Activated T-cell treated with anti-CD3 and anti-CD28 coated beads, Interleukin-2, amount 50 U/mL, for 72 hours (primary cell): ENCODE data around the gene LYRM7. TPM values are rescaled to one million over a fixed set of nuclear protein-coding genes. Genes with fewer than 3 reads are reported as not detected.
A peak's percentile ranks its signal among the peaks of the same experiment; 100 is the strongest.

Experiments used
- ATAC-seq, 2 donors: fragments of 150-1000 bp; cut with Tn5 transposase; replicated peaks in 1 of 2; 2 replicates each; pipeline ENCODE4 v1.10.0; 2021; ENCODE audit warnings: moderate library complexity in 2 of 2, mild to moderate bottlenecking in 1 of 2
- DNase-seq, 2 donors: peaks; one replicate each; pipeline ENCODE4 v3.0.0; 2021 to 2022; ENCODE audit warnings: mixed read lengths in 1 of 2
- H3K27ac Mint-ChIP-seq: one replicate; pipeline ENCODE4 v1.8.0; 2022; ENCODE audit warnings: mild to moderate bottlenecking, moderate library complexity, mixed read lengths
- H3K27me3 Mint-ChIP-seq: one replicate; pipeline ENCODE4 v1.8.0; 2022; ENCODE audit warnings: low read depth, mixed read lengths
- H3K36me3 Mint-ChIP-seq, 2 donors: one replicate each; pipeline ENCODE4 v1.8.0; 2022; ENCODE audit warnings: mixed read lengths in 2 of 2, mild to moderate bottlenecking in 1 of 2; ENCODE audit not compliant: insufficient read depth in 2 of 2
- H3K4me1 Mint-ChIP-seq: one replicate; pipeline ENCODE4 v1.8.0; 2022; ENCODE audit warnings: low read depth, mixed read lengths
- H3K4me3 Mint-ChIP-seq, 2 donors: one replicate each; pipeline ENCODE4 v1.8.0; 2022; ENCODE audit warnings: mild to moderate bottlenecking in 2 of 2, mixed read lengths in 2 of 2, moderate library complexity in 2 of 2
- H3K9me3 Mint-ChIP-seq, 2 donors: one replicate each; pipeline ENCODE4 v1.8.0; 2022; ENCODE audit warnings: mixed read lengths in 2 of 2
- total RNA-seq, 2 donors: library from RNA; stranded (reverse); gene quantifications; one replicate each; pipeline ENCODE4 v1.2.3, GENCODE V29; 2022

Gene LYRM7
- total RNA-seq, 2 donors from 2014 or later = 12.4 to 16.0 TPM

DNA sequence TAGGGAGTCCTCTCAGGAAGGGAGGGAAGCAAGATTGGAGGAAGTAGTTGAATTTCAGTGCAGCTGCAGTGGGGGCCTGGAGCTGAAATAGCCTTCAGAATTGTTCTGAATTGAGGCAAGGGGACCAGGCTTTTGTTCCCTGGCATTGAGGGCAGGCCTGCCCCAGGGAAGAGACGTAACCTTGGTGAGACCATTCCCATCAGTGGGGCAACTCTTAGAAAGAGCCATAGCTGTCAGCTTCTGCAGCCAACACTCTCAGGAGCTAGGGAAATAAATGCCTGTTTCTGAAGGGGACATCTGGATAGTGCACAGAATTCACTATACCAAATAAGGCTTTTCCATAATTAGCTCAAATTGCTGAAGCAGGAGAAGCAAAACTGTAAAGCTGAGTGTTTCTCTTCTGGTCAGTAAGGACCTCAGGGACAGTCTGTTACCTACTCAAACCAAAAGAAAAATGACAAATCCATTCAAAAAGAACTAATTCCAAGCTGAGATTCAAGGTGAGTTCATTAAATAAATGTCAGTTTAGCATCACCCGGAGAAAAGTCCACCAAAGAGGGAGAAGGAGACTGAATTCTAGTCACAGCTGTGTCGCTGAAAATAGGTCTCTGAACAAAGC lies 44.0 kb downstream of the LYRM7 start:
- Mint-ChIP-seq H3K27ac (no peak overlapping the region), H3K27me3 (no peaks in the 10 kb centered on the region), H3K4me3 (no peak overlapping the region), H3K9me3 (no peaks in the 10 kb centered on the region), H3K36me3 (no peaks in the 10 kb centered on the region), H3K4me1 (peaks cover 52% of the 10 kb centered on the region)
- DNase-seq (no peak), ATAC-seq (no peak)

- no peaks in the 10 kb centered on the region for H3K27me3 Mint-ChIP-seq
- ATAC-seq (no peak), DNase-seq (no peak)
- no peaks in the 10 kb centered on the region for H3K9me3 Mint-ChIP-seq
- H3K4me1 Mint-ChIP-seq = peaks cover 28% of the 10 kb centered on the region
- no peak overlapping the region for H3K27ac Mint-ChIP-seq
- no peak overlapping the region for H3K4me3 Mint-ChIP-seq
- peaks cover 0 to 2% of the 10 kb centered on the region in 2 donors for H3K36me3 Mint-ChIP-seq
Observed at GRCh38 chr5:131217791-131218190, 47.0 kb downstream of the LYRM7 start.

- no peaks in the 10 kb centered on the region for H3K27me3 Mint-ChIP-seq
- no peak overlapping the region for H3K4me3 Mint-ChIP-seq
- DNase-seq (no peak), ATAC-seq (peak; percentile 45 to 63)
- H3K9me3 Mint-ChIP-seq = no peaks in the 10 kb centered on the region
- no peak overlapping the region for H3K27ac Mint-ChIP-seq
- peaks cover 27% of the 10 kb centered on the region for H3K4me1 Mint-ChIP-seq
- H3K36me3 Mint-ChIP-seq = peaks cover 0 to 2% of the 10 kb centered on the region in 2 donors
Observed at GRCh38 chr5:131218392-131218791, 47.6 kb downstream of the LYRM7 start.

GRCh38 chr5:131220566-131220965 lies 49.8 kb downstream of the LYRM7 start:
- ATAC-seq = no peak
- Mint-ChIP-seq H3K27ac (no peak overlapping the region), H3K9me3 (no peaks in the 10 kb centered on the region), H3K4me1 (peaks cover 21% of the 10 kb centered on the region), H3K4me3 (no peak overlapping the region), H3K27me3 (no peaks in the 10 kb centered on the region), H3K36me3 (peaks cover 0 to 2% of the 10 kb centered on the region in 2 donors)
- no peak for DNase-seq

DNA sequence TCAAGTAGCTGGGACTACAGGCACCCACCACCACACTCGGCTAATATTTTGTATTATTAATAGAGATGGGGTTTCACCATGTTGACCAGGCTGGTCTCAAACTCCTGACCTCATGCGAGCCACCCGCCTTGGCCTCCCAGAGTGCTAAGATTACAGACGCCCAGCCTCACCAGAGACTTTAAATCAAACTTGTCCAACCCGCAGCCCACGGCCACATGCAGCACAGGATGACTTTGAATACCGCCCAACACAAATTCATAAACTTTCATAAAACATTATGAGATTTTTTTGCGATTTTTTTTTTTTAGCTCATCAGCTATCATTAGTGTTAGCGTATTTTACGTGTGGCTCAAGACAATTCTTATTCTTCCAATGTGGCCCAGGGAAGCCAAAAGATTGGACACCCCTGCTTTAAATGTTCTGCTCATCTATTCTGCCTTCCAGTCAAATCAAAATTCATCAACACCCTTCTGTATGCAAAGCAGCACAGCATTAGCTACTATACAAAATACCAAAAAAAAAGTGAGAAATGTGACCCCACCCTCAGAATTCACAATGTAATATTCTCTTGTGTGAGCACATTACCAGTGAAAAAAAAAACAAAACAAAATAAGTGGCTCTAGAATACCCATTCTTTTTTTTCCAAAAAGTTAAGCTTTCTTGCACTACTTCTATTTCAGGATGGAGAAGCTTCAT lies 50.4 kb downstream of the LYRM7 start:
- Mint-ChIP-seq H3K27me3 (no peaks in the 10 kb centered on the region), H3K4me1 (peaks cover 21% of the 10 kb centered on the region), H3K9me3 (no peaks in the 10 kb centered on the region), H3K4me3 (no peak overlapping the region), H3K36me3 (peaks cover 0 to 2% of the 10 kb centered on the region in 2 donors), H3K27ac (no peak overlapping the region)
- DNase-seq = no peak
- no peak for ATAC-seq

GRCh38 chr5:131221888-131222287 lies 51.1 kb downstream of the LYRM7 start:
- H3K27ac Mint-ChIP-seq = no peak overlapping the region

GRCh38 chr5:131222731-131223130 lies 52.0 kb downstream of the LYRM7 start:
- peaks cover 17% of the 10 kb centered on the region for H3K4me1 Mint-ChIP-seq

More at GRCh38 chr5:131221888-131222287, 51.1 kb downstream of the LYRM7 start:
- ATAC-seq (no peak), DNase-seq (no peak)
- Mint-ChIP-seq H3K9me3 (no peaks in the 10 kb centered on the region), H3K4me3 (no peak overlapping the region), H3K27me3 (no peaks in the 10 kb centered on the region), H3K36me3 (peaks cover 0 to 2% of the 10 kb centered on the region in 2 donors), H3K4me1 (peaks cover 21% of the 10 kb centered on the region)

GRCh38 chr5:131223751-131224386 lies 53.1 kb downstream of the LYRM7 start:
- Mint-ChIP-seq H3K4me3 (no peak overlapping the region), H3K27me3 (no peaks in the 10 kb centered on the region), H3K9me3 (no peaks in the 10 kb centered on the region), H3K36me3 (peaks cover 0 to 2% of the 10 kb centered on the region in 2 donors), H3K27ac (no peak overlapping the region), H3K4me1 (peaks cover 9% of the 10 kb centered on the region)
- ATAC-seq = no peak
- DNase-seq = no peak

More at GRCh38 chr5:131222731-131223130, 52.0 kb downstream of the LYRM7 start:
- DNase-seq (no peak), ATAC-seq (no peak)
- H3K4me3 Mint-ChIP-seq = no peak overlapping the region
- no peaks in the 10 kb centered on the region for H3K27me3 Mint-ChIP-seq
- no peak overlapping the region for H3K27ac Mint-ChIP-seq
- H3K36me3 Mint-ChIP-seq = peaks cover 0 to 2% of the 10 kb centered on the region in 2 donors
- no peaks in the 10 kb centered on the region for H3K9me3 Mint-ChIP-seq

DNA sequence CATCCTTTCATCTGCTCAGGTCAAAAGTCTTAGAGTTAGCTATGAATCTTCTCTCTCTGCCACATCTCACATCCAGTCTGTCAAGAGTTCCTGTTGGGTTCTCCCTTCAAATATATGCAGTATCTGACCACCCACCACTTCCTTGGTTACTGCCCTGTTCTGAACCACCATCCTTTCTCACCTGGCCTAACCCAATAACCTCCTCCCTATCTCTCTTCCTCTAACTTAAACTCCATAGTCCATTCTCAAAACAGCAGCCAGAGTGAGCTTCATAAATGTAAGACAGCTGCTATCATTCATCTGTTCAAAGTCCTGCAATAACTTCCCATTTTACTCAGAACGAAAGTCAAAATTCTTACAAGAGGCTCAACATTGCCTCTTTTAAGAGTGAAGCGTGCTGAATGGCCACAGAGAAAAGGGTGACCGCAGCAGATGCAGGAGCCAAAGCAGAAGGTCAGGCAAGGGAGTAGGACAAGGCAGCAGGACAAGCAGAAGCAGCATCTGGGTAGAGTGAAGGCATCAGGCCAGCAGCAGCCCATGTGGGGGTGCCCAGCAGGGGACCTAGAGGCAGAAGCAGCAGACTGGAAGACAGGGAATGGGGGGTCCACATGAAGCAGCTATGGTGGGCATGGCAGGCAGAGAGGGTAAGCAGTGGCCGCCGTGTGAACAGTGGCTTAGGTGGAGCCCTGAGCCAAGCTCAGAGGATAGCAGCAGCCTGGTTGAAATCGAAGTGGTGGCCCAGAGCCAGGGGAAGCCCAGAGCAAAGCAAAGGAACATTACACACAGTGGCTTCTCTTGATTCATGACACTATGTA lies 53.9 kb downstream of the LYRM7 start:
- Mint-ChIP-seq H3K27ac (no peak overlapping the region), H3K27me3 (no peaks in the 10 kb centered on the region), H3K4me3 (no peak overlapping the region), H3K36me3 (peaks cover 0 to 2% of the 10 kb centered on the region in 2 donors), H3K4me1 (peaks cover 4% of the 10 kb centered on the region), H3K9me3 (no peaks in the 10 kb centered on the region)
- no peak for DNase-seq
- ATAC-seq = peak; percentile 70 to 77

GRCh38 chr5:131225282-131225974 lies 54.7 kb downstream of the LYRM7 start:
- ATAC-seq (no peak), DNase-seq (no peak)
- Mint-ChIP-seq H3K9me3 (no peaks in the 10 kb centered on the region), H3K36me3 (peaks cover 0 to 2% of the 10 kb centered on the region in 2 donors), H3K27ac (no peak overlapping the region), H3K4me1 (peaks cover 10% of the 10 kb centered on the region), H3K27me3 (no peaks in the 10 kb centered on the region), H3K4me3 (no peak overlapping the region)

DNA sequence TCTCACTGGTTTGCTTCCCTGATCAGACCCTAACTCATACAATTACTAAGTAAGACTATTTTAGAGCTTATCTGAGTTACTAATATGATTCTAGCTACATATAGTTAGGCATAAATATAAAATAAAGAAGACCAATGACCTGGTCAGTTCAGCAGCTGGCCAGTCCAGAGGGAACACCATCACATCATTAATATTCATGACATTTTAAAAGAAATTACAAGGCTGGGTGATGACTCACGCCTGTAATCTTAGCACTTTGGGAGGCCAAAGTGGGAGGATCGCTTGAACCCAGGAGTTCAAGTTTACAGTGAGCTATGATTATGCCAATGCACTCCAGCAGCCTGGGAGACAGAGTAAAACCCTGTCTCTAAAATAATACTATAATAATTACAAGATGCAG lies 56.2 kb downstream of the LYRM7 start:
- H3K9me3 Mint-ChIP-seq = no peaks in the 10 kb centered on the region
- no peaks in the 10 kb centered on the region for H3K27me3 Mint-ChIP-seq
- H3K36me3 Mint-ChIP-seq = no peaks in the 10 kb centered on the region
- H3K27ac Mint-ChIP-seq = no peak overlapping the region
- H3K4me1 Mint-ChIP-seq = peaks cover 15% of the 10 kb centered on the region
- no peak overlapping the region for H3K4me3 Mint-ChIP-seq
- no peak for ATAC-seq
- no peak for DNase-seq

- Mint-ChIP-seq H3K27ac (no peak overlapping the region), H3K36me3 (no peaks in the 10 kb centered on the region), H3K27me3 (no peaks in the 10 kb centered on the region), H3K4me1 (peaks cover 15% of the 10 kb centered on the region), H3K9me3 (no peaks in the 10 kb centered on the region), H3K4me3 (no peak overlapping the region)
- ATAC-seq (no peak), DNase-seq (no peak)
Observed at GRCh38 chr5:131228646-131229045, 57.9 kb downstream of the LYRM7 start.
